DMS79 treated with DMSO at 0.1 percent for 48 hours (cell line): ENCODE results near the gene ATP10A.
"Not testable (repeated sequence)": the region's sequence is repeated elsewhere in the genome, so short reads cannot be mapped to it uniquely, and the experiment has no call there.

Experiments
- DNase-seq: peaks from one replicate; lab custom pipeline; 2025; lab: John Stamatoyannopoulos, UW

The ATP10A gene

GRCh38 chr15:25859838-25860645 is 3.1 kb downstream of the ATP10A start:
- DNase-seq, result no peak

- no peak for DNase-seq
Observed at GRCh38 chr15:25858952-25859760, 4.0 kb downstream of the ATP10A start.

GRCh38 chr15:25856059-25856458 is 7.1 kb downstream of the ATP10A start:
- DNase-seq, result not testable (repeated sequence)

- no peak for DNase-seq
Observed at GRCh38 chr15:25852661-25853524, 10.2 kb downstream of the ATP10A start.

- DNase-seq, result no peak
Observed at GRCh38 chr15:25852027-25852426, 11.1 kb downstream of the ATP10A start.

- no peak for DNase-seq
Observed at GRCh38 chr15:25850154-25851111, 12.7 kb downstream of the ATP10A start.

GRCh38 chr15:25849157-25849921 is 13.8 kb downstream of the ATP10A start:
- DNase-seq, result no peak

- no peak for DNase-seq
Observed at GRCh38 chr15:25848784-25849156, 14.4 kb downstream of the ATP10A start.

GRCh38 chr15:25848325-25848724 is 14.8 kb downstream of the ATP10A start:
- no peak for DNase-seq

- DNase-seq, result no peak
Observed at GRCh38 chr15:25847051-25847450, 16.1 kb downstream of the ATP10A start.

- DNase-seq, result no peak
Observed at GRCh38 chr15:25846377-25846776, 16.8 kb downstream of the ATP10A start.

- no peak for DNase-seq
Observed at GRCh38 chr15:25844981-25845680, 18.0 kb downstream of the ATP10A start.

GRCh38 chr15:25844542-25844941 is 18.6 kb downstream of the ATP10A start:
- no peak for DNase-seq

GRCh38 chr15:25844076-25844475 is 19.1 kb downstream of the ATP10A start:
- no peak for DNase-seq

- DNase-seq, result no peak
Observed at GRCh38 chr15:25839638-25840156, 23.4 kb downstream of the ATP10A start.

- DNase-seq, result no peak
Observed at GRCh38 chr15:25838871-25839195, 24.3 kb downstream of the ATP10A start.

GRCh38 chr15:25838191-25838870 is 24.8 kb downstream of the ATP10A start:
- no peak for DNase-seq

- DNase-seq, result no peak
Observed at GRCh38 chr15:25832158-25832557, 31.0 kb downstream of the ATP10A start.

GRCh38 chr15:25830844-25831451 is 32.2 kb downstream of the ATP10A start:
- no peak for DNase-seq
